BLaER1 (cell line): Measurements from ENCODE around the gene ACTL7B.

ENCODE experiments used
- H3K27ac ChIP-seq: shearing (Covaris generic); formaldehyde crosslinking; 2 replicates; pipeline ENCODE4 v1.8.1; 2022
- H3K27me3 ChIP-seq: shearing (Covaris generic); formaldehyde crosslinking; 2 replicates; pipeline ENCODE4 v1.8.1; 2022
- H3K36me3 ChIP-seq: shearing (Covaris generic); formaldehyde crosslinking; 2 replicates; pipeline ENCODE4 v1.8.1; 2022
- H3K4me1 ChIP-seq: shearing (Covaris generic); formaldehyde crosslinking; 2 replicates; pipeline ENCODE4 v1.8.1; 2022
- H3K4me2 ChIP-seq: shearing (Covaris generic); formaldehyde crosslinking; 2 replicates; pipeline ENCODE4 v1.8.1; 2022
- H3K4me3 ChIP-seq: shearing (Covaris generic); formaldehyde crosslinking; 2 replicates; pipeline ENCODE4 v1.8.1; 2022
- H3K9ac ChIP-seq: shearing (Covaris generic); formaldehyde crosslinking; 2 replicates; pipeline ENCODE4 v1.8.1; 2022
- H3K9me3 ChIP-seq: shearing (Covaris generic); formaldehyde crosslinking; 2 replicates; pipeline ENCODE4 v1.8.1; 2022
- H4K20me1 ChIP-seq: shearing (Covaris generic); formaldehyde crosslinking; 2 replicates; pipeline ENCODE4 v1.8.1; 2022
- Cebpa-rat ChIP-seq: shearing (Covaris generic); IDR thresholded peaks from 2 replicates; pipeline ENCODE4 v1.8.1; 2022

ACTL7B gene

DNA sequence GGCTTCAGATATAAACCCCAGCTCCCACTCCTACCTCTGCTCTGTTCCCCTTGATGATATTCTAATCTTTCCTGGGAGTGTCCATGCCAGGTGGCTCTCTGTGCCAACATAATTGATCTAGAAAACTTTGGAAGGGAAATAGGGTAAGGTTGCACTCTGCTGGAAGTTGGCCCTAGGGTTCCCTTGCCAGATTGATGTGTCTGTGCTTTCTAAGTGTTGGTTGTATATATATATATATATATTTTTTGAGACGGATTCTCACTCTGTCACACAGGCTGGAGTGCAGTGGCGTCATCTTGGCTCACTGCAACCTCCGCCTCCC lies 23.6 kb downstream of the ACTL7B start:
- Histone ChIP-seq H3K4me3 (no peak overlapping the region), H3K27ac (no peak overlapping the region), H3K4me1 (peaks cover 60% of the 10 kb centered on the region), H3K36me3 (no peaks in the 10 kb centered on the region), H3K9me3 (no peaks in the 10 kb centered on the region), H3K27me3 (no peaks in the 10 kb centered on the region), H4K20me1 (no peaks in the 10 kb centered on the region), H3K9ac (no peak overlapping the region), H3K4me2 (peak overlapping the region; percentile 36; the same call in 1 of the 2 replicates)
- no peak for TF ChIP-seq Cebpa-rat

DNA sequence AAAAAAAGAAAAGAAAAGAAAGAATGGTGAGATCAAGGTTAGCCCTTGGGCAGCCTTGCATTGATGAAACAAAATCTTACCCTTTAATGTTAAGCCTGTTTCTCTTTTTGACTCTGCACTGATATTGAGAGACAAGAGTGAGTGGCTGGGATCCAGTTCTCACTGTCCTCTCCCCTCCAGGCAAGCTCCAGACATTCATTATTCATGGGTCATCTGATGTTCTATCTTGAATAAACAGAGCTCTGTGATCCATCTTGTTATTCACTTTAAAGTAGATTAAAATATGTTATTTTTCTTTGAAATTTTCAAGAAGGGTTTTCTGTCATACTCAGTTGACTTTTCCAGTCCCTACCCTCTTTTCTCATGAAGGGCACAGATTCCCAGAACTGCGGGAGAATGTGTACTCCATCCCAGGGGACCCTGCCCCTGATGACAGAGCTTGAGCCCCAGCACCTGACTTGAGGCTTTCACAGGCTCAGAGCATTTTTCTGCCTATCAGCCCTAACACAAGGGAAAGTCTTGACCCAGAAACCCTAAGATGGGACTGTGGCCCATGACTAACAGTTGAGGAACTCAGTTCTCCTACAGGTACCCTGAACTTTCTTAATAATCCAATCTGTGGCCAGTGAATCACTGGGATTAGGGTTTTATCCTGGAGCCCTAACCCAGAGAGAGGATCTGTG lies 24.1 kb downstream of the ACTL7B start:
- H3K4me2 ChIP-seq: peak overlapping the region; percentile 36
- TF ChIP-seq Cebpa-rat: no peak
- no peak overlapping the region for H3K27ac ChIP-seq
- H4K20me1 ChIP-seq: no peaks in the 10 kb centered on the region
- H3K9me3 ChIP-seq: no peaks in the 10 kb centered on the region
- H3K36me3 ChIP-seq: no peaks in the 10 kb centered on the region
- peaks cover 55% of the 10 kb centered on the region for H3K4me1 ChIP-seq
- H3K9ac ChIP-seq: no peak overlapping the region
- H3K4me3 ChIP-seq: no peak overlapping the region
- H3K27me3 ChIP-seq: no peaks in the 10 kb centered on the region

DNA sequence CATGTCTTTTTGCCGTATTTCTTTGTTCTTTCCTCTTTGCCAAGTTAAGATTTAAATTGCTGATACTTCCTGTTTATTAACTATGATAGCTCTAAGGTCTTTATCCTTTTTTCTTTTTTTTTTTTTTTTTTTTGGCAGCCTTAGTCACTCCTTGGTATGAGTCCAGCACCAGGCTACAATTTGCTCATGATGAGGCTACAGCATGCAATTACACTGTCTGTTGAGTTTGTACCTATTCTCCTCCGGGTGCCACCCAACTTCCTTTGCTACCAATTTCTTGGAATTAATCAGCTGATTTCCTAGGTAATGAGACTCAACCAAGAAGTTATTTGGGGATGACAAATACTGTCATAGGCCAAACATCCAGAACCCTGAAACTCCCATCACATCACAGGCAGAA lies 25.5 kb downstream of the ACTL7B start:
- no peak for TF ChIP-seq Cebpa-rat
- Histone ChIP-seq H4K20me1 (no peaks in the 10 kb centered on the region), H3K27me3 (no peaks in the 10 kb centered on the region), H3K36me3 (no peaks in the 10 kb centered on the region), H3K9me3 (0 out of 2 replicates have a peak, but pooled peaks cover 3% of the 10 kb centered on the region), H3K27ac (no peak overlapping the region), H3K4me3 (no peak overlapping the region), H3K4me2 (no peak overlapping the region), H3K9ac (no peak overlapping the region), H3K4me1 (peaks cover 41% of the 10 kb centered on the region)

DNA sequence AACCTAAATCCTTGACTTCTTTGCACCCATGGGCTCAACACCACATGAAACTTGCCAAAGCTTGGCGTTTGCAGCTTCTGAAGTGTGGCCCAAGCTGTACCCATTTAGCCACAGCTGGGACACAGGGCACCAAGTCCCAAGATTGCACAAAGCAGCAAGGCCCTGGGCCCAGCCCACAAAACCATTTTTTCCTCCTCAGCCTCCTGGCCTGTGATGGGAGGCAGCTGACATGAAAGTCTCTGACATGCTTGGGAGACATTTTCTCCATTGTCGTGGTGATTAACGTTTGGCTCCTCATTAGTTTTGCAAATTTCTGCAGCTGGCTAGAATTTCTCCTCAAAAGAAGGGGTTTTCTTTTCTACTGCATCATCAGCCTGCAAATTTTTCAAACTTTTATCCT lies 32.0 kb downstream of the ACTL7B start:
- no peaks in the 10 kb centered on the region for H3K36me3 ChIP-seq
- H3K4me3 ChIP-seq: no peak overlapping the region
- peaks cover 28% of the 10 kb centered on the region for H3K9me3 ChIP-seq
- H3K4me2 ChIP-seq: no peak overlapping the region
- H3K27me3 ChIP-seq: no peaks in the 10 kb centered on the region
- no peaks in the 10 kb centered on the region for H4K20me1 ChIP-seq
- H3K9ac ChIP-seq: no peak overlapping the region
- no peak overlapping the region for H3K27ac ChIP-seq
- peaks cover 2% of the 10 kb centered on the region; the same call in 1 of the 2 replicates for H3K4me1 ChIP-seq
- no peak for TF ChIP-seq Cebpa-rat

DNA sequence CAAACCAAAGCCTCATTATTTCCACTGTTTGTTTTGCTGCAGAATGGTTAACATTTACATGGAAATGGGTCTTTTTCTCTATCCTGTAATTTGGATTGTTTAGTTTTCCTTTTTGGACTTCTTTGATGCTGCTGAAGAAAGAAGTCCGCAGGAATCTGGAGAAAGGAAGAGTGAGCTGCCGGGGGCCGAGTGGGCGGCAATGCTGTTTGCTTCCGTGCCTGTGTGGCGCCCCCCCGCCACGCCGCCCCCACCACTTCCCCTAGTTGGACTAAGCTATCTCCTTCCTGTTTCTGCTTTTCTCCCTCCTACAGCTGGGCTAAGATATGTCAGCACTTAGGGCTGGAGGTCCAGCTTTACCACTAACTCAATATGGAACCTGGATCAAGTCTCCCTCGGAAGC lies 39.7 kb downstream of the ACTL7B start:
- H3K4me3 ChIP-seq: no peak overlapping the region
- 0 out of 2 replicates have a peak overlapping the region, but pooled peaks have one; percentile 16 for H3K27ac ChIP-seq
- H3K9me3 ChIP-seq: no peaks in the 10 kb centered on the region
- no peaks in the 10 kb centered on the region for H3K36me3 ChIP-seq
- H3K27me3 ChIP-seq: no peaks in the 10 kb centered on the region
- TF ChIP-seq Cebpa-rat: no peak
- no peaks in the 10 kb centered on the region for H4K20me1 ChIP-seq
- H3K4me1 ChIP-seq: peaks cover 19% of the 10 kb centered on the region
- peak overlapping the region; percentile 69 for H3K4me2 ChIP-seq
- no peak overlapping the region for H3K9ac ChIP-seq

DNA sequence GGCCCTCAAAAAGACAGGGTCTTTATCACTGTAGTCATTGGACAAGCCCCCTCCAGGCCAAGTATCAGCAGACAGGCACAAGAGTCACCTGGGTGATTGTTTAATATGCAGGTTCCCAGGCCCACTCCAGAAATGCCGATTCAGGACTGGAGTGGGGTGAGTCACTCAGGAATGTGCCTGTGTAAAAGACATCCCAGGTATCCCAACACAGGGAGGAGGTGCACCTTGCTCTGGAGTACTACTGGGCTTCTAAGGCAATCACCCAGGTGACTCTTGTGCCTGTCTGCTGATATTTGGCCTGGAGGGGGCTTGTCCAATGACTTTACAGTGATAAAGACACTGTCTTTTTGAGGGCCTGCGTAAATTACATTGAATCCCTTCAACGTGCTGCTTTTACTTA lies 40.6 kb downstream of the ACTL7B start:
- Histone ChIP-seq H3K27me3 (no peaks in the 10 kb centered on the region), H4K20me1 (no peaks in the 10 kb centered on the region), H3K9ac (no peak overlapping the region), H3K36me3 (no peaks in the 10 kb centered on the region), H3K4me1 (peaks cover 19% of the 10 kb centered on the region), H3K4me3 (no peak overlapping the region), H3K27ac (no peak overlapping the region), H3K4me2 (no peak overlapping the region), H3K9me3 (no peaks in the 10 kb centered on the region)
- no peak for TF ChIP-seq Cebpa-rat

DNA sequence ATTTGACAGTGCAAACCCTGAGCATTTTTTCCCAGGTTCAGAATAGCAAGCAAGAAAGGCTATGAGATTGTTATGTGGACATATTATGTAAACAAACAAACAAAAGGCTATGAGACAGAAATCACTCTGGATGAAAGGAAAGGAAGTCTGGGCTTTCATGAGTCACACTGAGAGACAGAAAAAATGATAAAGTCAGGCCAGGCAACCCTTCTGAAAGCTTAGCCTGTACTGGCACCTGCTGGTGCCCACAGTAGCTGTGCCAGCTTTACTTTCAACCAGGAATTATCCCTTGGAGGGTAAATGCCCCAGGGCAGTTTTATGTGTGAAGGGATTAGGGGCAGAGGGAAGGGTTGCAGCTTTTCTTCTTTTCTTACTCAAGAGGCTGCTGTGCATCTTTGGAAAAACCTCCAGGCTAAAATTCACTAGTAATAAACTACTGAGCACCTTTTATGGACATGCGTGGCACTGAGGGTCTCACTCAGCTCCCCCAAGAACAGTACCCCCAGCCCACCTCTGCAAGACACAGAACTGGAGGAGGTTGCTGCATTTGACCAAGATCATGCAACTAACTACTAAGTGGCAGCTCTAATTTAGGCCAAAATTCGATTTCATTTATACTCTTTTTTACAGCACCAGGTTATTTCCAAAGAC lies 41.7 kb downstream of the ACTL7B start:
- Histone ChIP-seq H3K9ac (no peak overlapping the region), H3K4me3 (no peak overlapping the region), H3K4me1 (peaks cover 19% of the 10 kb centered on the region), H3K27ac (no peak overlapping the region), H3K9me3 (no peaks in the 10 kb centered on the region), H3K4me2 (no peak overlapping the region), H4K20me1 (no peaks in the 10 kb centered on the region), H3K27me3 (no peaks in the 10 kb centered on the region), H3K36me3 (no peaks in the 10 kb centered on the region)
- TF ChIP-seq Cebpa-rat: no peak

DNA sequence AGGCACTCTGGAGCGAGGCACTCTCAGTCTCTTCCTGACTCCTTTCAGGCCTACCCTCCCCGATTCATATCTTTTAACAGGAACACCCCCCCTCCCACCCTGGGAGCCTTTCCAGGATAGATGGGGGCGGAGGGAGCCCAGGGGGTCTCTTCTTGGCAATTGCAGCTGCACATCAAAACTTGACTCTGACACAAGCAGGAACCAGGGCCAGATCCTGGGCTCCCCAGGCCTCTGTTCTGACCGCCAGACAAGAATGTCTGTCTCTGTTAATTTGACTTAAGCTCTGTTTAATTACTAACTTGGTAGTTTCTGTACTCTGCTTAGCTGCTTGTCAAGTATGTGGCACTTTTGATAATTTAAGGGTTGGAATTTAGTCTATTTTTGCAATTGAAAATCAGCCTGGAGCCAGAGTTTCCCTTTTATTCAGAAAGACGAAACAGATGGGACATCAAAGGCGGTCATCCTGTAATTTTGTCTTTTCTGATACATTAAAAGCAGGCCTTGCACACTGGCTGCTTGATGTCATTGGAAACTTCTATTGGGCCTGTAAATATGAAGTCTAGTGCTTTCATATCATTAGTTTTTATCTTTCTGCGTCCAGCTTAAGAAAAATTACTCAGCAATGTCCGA lies 43.3 kb downstream of the ACTL7B start:
- Histone ChIP-seq H3K36me3 (no peaks in the 10 kb centered on the region), H3K9me3 (no peaks in the 10 kb centered on the region), H3K4me1 (peaks cover 9% of the 10 kb centered on the region), H3K4me3 (no peak overlapping the region), H3K4me2 (no peak overlapping the region), H3K27ac (no peak overlapping the region), H4K20me1 (no peaks in the 10 kb centered on the region), H3K27me3 (no peaks in the 10 kb centered on the region), H3K9ac (no peak overlapping the region)
- TF ChIP-seq Cebpa-rat: no peak

DNA sequence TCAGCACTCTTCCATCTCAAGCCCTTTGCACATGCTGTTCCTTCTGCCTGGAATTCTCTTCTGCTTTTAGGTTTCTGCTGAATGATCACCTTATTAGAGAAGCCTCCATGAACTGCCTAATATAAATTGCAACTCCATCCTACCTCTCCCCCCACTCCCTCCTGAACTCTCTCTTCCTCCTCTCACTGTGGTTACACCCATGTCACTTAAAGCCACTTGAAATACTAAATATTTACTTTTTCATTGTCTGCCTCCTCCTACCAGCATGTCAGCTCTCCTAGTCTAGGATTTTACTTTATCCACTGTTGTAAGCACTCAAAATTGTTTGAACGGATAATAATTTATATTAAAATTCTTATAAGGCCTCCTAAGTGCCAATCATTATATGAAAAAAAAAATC lies 43.8 kb downstream of the ACTL7B start:
- H3K4me2 ChIP-seq: no peak overlapping the region
- no peaks in the 10 kb centered on the region for H3K36me3 ChIP-seq
- H4K20me1 ChIP-seq: no peaks in the 10 kb centered on the region
- no peak for TF ChIP-seq Cebpa-rat
- H3K9ac ChIP-seq: no peak overlapping the region
- H3K4me3 ChIP-seq: no peak overlapping the region
- H3K27ac ChIP-seq: no peak overlapping the region
- H3K9me3 ChIP-seq: no peaks in the 10 kb centered on the region
- peaks cover 9% of the 10 kb centered on the region for H3K4me1 ChIP-seq
- H3K27me3 ChIP-seq: no peaks in the 10 kb centered on the region

DNA sequence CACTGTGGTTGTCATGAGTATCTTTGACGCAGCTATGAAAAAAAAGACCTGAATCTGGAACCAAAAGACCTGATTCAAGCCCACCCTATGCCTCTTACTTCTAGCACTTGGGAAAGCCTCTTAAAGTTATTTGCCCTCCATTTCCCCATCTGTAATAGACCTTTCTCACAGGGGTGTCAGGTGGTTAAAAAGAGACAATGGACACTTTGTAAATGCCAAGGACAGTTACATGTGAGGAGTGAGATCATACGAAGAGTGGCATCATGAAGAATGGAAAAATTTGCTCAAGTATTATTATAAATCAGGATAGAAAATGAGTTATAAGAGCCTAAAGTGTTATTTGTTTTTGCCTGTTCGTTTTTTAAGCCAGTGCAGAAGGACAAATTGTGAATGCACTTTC lies 46.5 kb downstream of the ACTL7B start:
- Histone ChIP-seq H3K27ac (no peak overlapping the region), H3K4me2 (no peak overlapping the region), H4K20me1 (no peaks in the 10 kb centered on the region), H3K36me3 (no peaks in the 10 kb centered on the region), H3K27me3 (no peaks in the 10 kb centered on the region), H3K4me1 (no peaks in the 10 kb centered on the region), H3K4me3 (no peak overlapping the region), H3K9me3 (no peaks in the 10 kb centered on the region), H3K9ac (no peak overlapping the region)
- no peak for TF ChIP-seq Cebpa-rat
